ENCODE data around the gene DUS4L. TPM values are rescaled to one million over a fixed set of nuclear protein-coding genes. Genes with fewer than 3 reads are reported as not detected.
"Not testable (repeated sequence)": the region's sequence is repeated elsewhere in the genome, so short reads cannot be mapped to it uniquely, and the experiment has no call there.

DUS4L gene
- total RNA-seq = 10 to 100 TPM in 1 of 2 donors, 1 to 10 TPM in 1; 8.9 to 11.7 TPM

- peak; percentile 90 to 95 for ATAC-seq
- Mint-ChIP-seq H3K9me3 (no peaks in the 10 kb centered on the region), H3K36me3 (peaks cover 0 to 12% of the 10 kb centered on the region in 2 donors)
These were observed at the start of gene DUS4L, which contains the start of gene COG5 for GRCh38 chr7:107563775-107564552. Gene DUS4L, plus strand, starts transcription at chr7:107563971. Its CDS starts 3,100 bp downstream, at chr7:107567071. Gene COG5, minus strand, starts transcription at chr7:107563920. Its CDS starts 24 bp downstream, at chr7:107563896.

GRCh38 chr7:107526672-107527071 is 37.1 kb upstream of the DUS4L start:
- no peak overlapping the region for H3K27ac Mint-ChIP-seq
- peaks cover 8 to 25% of the 10 kb centered on the region in 2 donors for H3K36me3 Mint-ChIP-seq
- peaks cover 0 to 3% of the 10 kb centered on the region in 2 donors for H3K9me3 Mint-ChIP-seq
- ATAC-seq = no peak
- no peak for DNase-seq (ENCODE audit: low spot score in 2 of 2)

More at GRCh38 chr7:107563775-107564552, at the start of gene DUS4L, which contains the start of gene COG5:
- peak; percentile 79 to 80 for DNase-seq (ENCODE audit: low spot score in 2 of 2)
- peak within 1 kb of the TSS; percentile 97 for H3K27ac Mint-ChIP-seq

- Mint-ChIP-seq H3K36me3 (peaks cover 4 to 21% of the 10 kb centered on the region in 2 donors), H3K9me3 (no peaks in the 10 kb centered on the region), H3K27ac (no peak overlapping the region)
- no peak for ATAC-seq
- DNase-seq (ENCODE audit: low spot score in 2 of 2) = no peak
These were observed 36.6 kb upstream of the DUS4L start for GRCh38 chr7:107527196-107527595.

- peaks cover 4 to 20% of the 10 kb centered on the region in 2 donors for H3K36me3 Mint-ChIP-seq
- DNase-seq (ENCODE audit: low spot score in 2 of 2) = no peak
- H3K27ac Mint-ChIP-seq = no peak overlapping the region
- H3K9me3 Mint-ChIP-seq = no peaks in the 10 kb centered on the region
- ATAC-seq = no peak
These were observed 35.3 kb upstream of the DUS4L start for GRCh38 chr7:107528461-107528860.

- peaks cover 6 to 9% of the 10 kb centered on the region in 2 donors for H3K9me3 Mint-ChIP-seq
- DNase-seq (ENCODE audit: low spot score in 2 of 2) (no peak), ATAC-seq (no peak)
- H3K36me3 Mint-ChIP-seq = peaks cover 16 to 39% of the 10 kb centered on the region in 2 donors
- no peak overlapping the region for H3K27ac Mint-ChIP-seq
These were observed 33.0 kb upstream of the DUS4L start for GRCh38 chr7:107530751-107531150.

- no peak for DNase-seq (ENCODE audit: low spot score in 2 of 2)
- no peak overlapping the region for H3K27ac Mint-ChIP-seq
- ATAC-seq = no peak
- H3K36me3 Mint-ChIP-seq = peaks cover 14 to 46% of the 10 kb centered on the region in 2 donors
- peaks cover 6 to 9% of the 10 kb centered on the region in 2 donors for H3K9me3 Mint-ChIP-seq
These were observed 29.6 kb upstream of the DUS4L start for GRCh38 chr7:107534139-107534538.

- not testable (repeated sequence) for H3K27ac Mint-ChIP-seq; DNase-seq (ENCODE audit: low spot score in 2 of 2); H3K9me3 Mint-ChIP-seq; ATAC-seq
- peaks cover 19 to 53% of the 10 kb centered on the region in 2 donors for H3K36me3 Mint-ChIP-seq
These were observed 26.5 kb upstream of the DUS4L start for GRCh38 chr7:107537228-107537627.

- DNase-seq (ENCODE audit: low spot score in 2 of 2) = no peak
- ATAC-seq = no peak
- H3K36me3 Mint-ChIP-seq = peaks cover 22 to 52% of the 10 kb centered on the region in 2 donors
- H3K9me3 Mint-ChIP-seq = peaks cover 6 to 9% of the 10 kb centered on the region in 2 donors
- H3K27ac Mint-ChIP-seq = no peak overlapping the region
These were observed 25.8 kb upstream of the DUS4L start for GRCh38 chr7:107538001-107538400.

GRCh38 chr7:107543338-107543993 is 20.3 kb upstream of the DUS4L start:
- Mint-ChIP-seq H3K9me3 (peaks cover 13 to 15% of the 10 kb centered on the region in 2 donors), H3K27ac (no peak overlapping the region), H3K36me3 (peaks cover 49 to 55% of the 10 kb centered on the region in 2 donors)
- no peak for ATAC-seq
- DNase-seq (ENCODE audit: low spot score in 2 of 2) = no peak

- Mint-ChIP-seq H3K27ac (no peak overlapping the region), H3K36me3 (peaks cover 47 to 53% of the 10 kb centered on the region in 2 donors), H3K9me3 (peaks cover 13 to 20% of the 10 kb centered on the region in 2 donors)
- DNase-seq (ENCODE audit: low spot score in 2 of 2) = no peak
- no peak for ATAC-seq
These were observed 18.8 kb upstream of the DUS4L start for GRCh38 chr7:107544848-107545591.

GRCh38 chr7:107551936-107552335 is 11.8 kb upstream of the DUS4L start:
- H3K36me3 Mint-ChIP-seq = peaks cover 22 to 28% of the 10 kb centered on the region in 2 donors
- ATAC-seq = no peak

GRCh38 chr7:107555893-107556292 is 7.9 kb upstream of the DUS4L start:
- peak; percentile 62 to 90 for ATAC-seq
- no peak overlapping the region for H3K27ac Mint-ChIP-seq
- DNase-seq (ENCODE audit: low spot score in 2 of 2) = no peak
- peaks cover 6 to 8% of the 10 kb centered on the region in 2 donors for H3K36me3 Mint-ChIP-seq
- H3K9me3 Mint-ChIP-seq = no peaks in the 10 kb centered on the region

More at GRCh38 chr7:107551936-107552335, 11.8 kb upstream of the DUS4L start:
- no peak overlapping the region for H3K27ac Mint-ChIP-seq
- H3K9me3 Mint-ChIP-seq = peaks cover 0 to 11% of the 10 kb centered on the region in 2 donors
- DNase-seq (ENCODE audit: low spot score in 2 of 2) = no peak

- no peaks in the 10 kb centered on the region for H3K9me3 Mint-ChIP-seq
- H3K36me3 Mint-ChIP-seq = peaks cover 0 to 16% of the 10 kb centered on the region in 2 donors
- peak overlapping the region in 1 of 2 donors; percentile 53 for H3K27ac Mint-ChIP-seq
- DNase-seq (ENCODE audit: low spot score in 2 of 2) = no peak
- ATAC-seq = no peak
These were observed 3.9 kb upstream of the DUS4L start for GRCh38 chr7:107559864-107560263.

GRCh38 chr7:107560898-107561516 is 2.8 kb upstream of the DUS4L start:
- H3K27ac Mint-ChIP-seq = peak overlapping the region in 1 of 2 donors; percentile 53
- H3K9me3 Mint-ChIP-seq = no peaks in the 10 kb centered on the region
- no peak for DNase-seq (ENCODE audit: low spot score in 2 of 2)
- peak in 1 of 2 donors; percentile 32 for ATAC-seq
- H3K36me3 Mint-ChIP-seq = peaks cover 0 to 16% of the 10 kb centered on the region in 2 donors

- no peaks in the 10 kb centered on the region for H3K9me3 Mint-ChIP-seq
- ATAC-seq = peak; percentile 60 to 75
These were observed 543 bp upstream of the DUS4L start for GRCh38 chr7:107563081-107563774.

More at GRCh38 chr7:107563081-107563774, 543 bp upstream of the DUS4L start:
- DNase-seq (ENCODE audit: low spot score in 2 of 2) = no peak
- Mint-ChIP-seq H3K27ac (peak overlapping the region; percentile 87 to 97), H3K36me3 (peaks cover 0 to 12% of the 10 kb centered on the region in 2 donors)

All from activated naive CD4-positive, alpha-beta T cell treated with anti-CD3 and anti-CD28 coated beads, Interleukin-2, amount 50 U/mL, for 72 hours (primary cell).